Loucy (cell line): ENCODE measurements around the gene LILRB4.

ENCODE experiments used
- EZH2phosphoT487 ChIP-seq: fragments of 200-600 bp; IDR thresholded peaks from 2 replicates; pipeline ENCODE4 v1.6.1; 2018; ENCODE audit warnings: antibody characterized with exemption, mild to moderate bottlenecking, moderate library complexity, borderline replicate concordance
- TF ChIP-seq, protein P1 (sequence below): fragments of 200-600 bp; sonication (generic); conservative IDR thresholded peaks from 2 replicates; pipeline ENCODE4 v1.5.1; 2014; ENCODE audit warnings: mild to moderate bottlenecking, antibody characterized with exemption, low read length

DNA sequence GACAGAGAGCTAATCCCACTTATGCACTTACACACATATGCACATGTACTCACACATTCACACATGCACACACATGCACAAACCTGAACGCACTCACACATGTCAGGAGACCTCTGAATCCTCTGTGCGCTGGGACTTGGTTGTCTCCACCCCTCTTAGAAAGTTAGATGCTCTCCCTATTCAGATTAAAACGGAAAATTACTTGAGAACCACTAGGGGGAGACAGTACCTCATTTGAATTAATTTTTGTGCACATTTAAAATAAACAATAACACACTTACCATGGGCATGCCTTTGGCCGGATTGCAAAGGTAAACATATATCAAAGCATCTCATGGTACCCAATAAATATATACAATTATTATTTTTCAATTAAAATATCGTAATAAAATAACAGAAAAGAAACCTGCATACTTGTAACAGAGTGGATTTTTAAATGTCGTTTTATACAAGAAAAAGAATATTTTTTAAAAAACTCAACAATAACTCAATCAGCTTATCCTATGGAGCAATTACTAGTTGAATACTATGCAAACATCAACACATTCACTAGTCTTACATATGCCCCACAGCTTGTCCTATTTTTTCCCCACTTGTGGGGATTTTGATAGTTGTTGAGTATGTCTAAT is 9.5 kb upstream of the LILRB4 start:
- TF ChIP-seq, protein P1, sequence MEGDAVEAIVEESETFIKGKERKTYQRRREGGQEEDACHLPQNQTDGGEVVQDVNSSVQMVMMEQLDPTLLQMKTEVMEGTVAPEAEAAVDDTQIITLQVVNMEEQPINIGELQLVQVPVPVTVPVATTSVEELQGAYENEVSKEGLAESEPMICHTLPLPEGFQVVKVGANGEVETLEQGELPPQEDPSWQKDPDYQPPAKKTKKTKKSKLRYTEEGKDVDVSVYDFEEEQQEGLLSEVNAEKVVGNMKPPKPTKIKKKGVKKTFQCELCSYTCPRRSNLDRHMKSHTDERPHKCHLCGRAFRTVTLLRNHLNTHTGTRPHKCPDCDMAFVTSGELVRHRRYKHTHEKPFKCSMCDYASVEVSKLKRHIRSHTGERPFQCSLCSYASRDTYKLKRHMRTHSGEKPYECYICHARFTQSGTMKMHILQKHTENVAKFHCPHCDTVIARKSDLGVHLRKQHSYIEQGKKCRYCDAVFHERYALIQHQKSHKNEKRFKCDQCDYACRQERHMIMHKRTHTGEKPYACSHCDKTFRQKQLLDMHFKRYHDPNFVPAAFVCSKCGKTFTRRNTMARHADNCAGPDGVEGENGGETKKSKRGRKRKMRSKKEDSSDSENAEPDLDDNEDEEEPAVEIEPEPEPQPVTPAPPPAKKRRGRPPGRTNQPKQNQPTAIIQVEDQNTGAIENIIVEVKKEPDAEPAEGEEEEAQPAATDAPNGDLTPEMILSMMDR = peak; percentile 70
- TF ChIP-seq EZH2phosphoT487 = no peak
